DND-41 (cell line): ENCODE data around the gene HSD17B11.

Experiments
- CTCF ChIP-seq: IDR thresholded peaks from 2 replicates; pipeline ENCODE4 v1.5.1; 2012; ENCODE audit warnings: borderline replicate concordance, low read length, moderate library complexity, mild to moderate bottlenecking; ENCODE audit not compliant: poor library complexity, severe bottlenecking; ENCODE audit errors: extremely low read depth
- EZH2 ChIP-seq: IDR thresholded peaks from 3 replicates; pipeline ENCODE4 v1.6.1; 2012; ENCODE audit warnings: borderline replicate concordance, low read depth, mild to moderate bottlenecking, moderate library complexity, low read length, inconsistent platforms; ENCODE audit not compliant: severe bottlenecking

DNA sequence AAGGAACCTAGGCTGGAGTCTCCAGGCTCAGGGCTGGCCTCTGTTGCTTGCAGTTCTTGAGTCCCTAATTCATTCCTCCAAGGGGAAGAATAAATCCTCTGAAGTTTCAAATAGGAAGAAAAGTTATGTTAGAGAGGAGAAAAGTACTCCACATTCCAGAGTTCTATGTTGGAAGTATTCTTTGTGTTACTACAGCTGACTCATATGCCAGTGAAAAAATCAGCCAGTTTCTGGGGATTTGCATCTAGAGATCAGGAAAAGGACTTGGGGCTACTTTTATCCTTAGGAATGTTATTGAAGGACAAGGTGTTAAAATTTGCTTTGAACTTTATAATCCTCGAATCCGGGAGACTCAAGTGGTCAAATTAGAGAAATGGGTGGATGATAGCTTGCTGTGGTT lies 19.7 kb upstream of the HSD17B11 start:
- TF ChIP-seq CTCF (no peak), EZH2 (no peak)
